Stimulated activated CD8-positive, alpha-beta memory T cell treated with anti-CD3 and anti-CD28 coated beads, Interleukin-15, amount 100 ng/mL, for 4 hours (primary cell): Measurements from ENCODE around the gene ARHGAP44.

Experiments
- DNase-seq, 2 donors: peaks; one replicate each; pipeline ENCODE4 v3.0.0-alpha.2; 2020; ENCODE audit warnings: low read depth in 2 of 2

ARHGAP44 gene

DNA sequence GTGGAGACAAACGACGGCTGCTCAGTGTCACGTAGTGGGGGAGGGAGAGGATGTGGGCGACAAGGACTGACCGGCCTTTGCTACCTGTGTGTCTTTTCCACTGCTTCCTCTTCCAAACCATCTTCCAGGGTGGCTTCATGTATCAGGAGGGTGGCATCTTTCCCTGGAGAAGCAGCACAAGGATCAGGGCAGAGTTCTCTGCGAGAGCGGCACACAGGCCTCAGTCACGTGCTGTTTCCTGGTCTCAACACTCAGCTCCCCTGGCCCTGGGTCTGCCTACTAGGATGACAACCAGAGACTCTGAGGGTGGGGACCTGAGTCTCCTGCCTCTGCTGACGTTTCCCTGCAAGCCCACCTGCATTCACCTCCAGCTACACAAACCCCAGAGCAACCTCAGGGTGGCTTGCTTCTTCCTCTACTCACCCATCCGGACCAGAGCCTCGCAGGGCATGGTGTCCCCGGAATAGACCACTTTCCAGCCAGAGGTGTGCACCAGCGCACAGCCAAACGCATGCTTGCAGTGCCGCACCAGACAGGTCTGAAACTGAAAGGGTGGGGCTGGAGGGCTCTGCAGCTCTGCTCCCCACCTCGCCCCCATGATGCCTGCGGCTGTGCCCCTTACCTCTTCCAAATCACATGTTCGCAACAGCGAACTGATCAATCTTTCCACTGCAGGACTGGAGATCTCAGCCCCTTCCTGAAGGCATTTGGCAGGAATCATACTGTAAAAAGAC is 205.2 kb downstream of the ARHGAP44 start:
- no peak for DNase-seq

DNA sequence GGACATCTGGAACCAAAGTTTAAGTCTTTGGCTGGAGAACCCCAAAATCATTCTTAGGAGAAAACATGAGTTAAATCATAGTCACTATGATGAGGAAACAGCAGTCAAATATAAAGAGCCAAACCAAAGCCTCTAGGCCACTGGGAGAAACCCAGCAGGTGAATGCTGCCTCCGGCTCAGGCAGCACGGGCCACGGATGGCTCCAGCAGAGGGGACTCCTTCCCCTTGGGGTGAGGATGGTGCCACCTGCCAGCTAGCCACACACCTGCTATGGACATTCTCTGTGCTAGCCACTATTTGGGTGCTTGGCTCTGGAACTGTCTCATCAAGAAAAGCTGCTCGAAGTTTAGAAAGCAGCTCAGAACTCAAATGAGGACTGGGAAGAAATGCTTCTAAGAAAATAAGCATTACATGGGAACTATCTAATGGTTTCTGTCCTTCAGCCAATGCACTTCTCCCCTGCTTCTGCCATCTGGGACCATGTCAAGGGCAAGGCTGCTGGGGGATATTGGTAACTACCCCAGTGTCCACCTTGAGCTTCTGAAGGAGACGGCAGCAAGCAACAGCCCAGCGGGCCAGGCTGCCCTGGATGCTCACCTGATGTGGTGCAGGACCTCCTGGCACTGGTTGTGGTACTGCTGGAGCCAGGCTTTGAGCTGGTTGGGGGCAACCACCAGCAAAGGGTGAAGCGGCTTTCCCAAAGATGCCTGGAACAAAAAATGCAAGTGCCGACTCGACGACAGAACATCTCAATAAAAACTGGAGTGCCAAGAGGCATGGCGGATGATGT is 206.0 kb downstream of the ARHGAP44 start:
- no peak for DNase-seq

DNA sequence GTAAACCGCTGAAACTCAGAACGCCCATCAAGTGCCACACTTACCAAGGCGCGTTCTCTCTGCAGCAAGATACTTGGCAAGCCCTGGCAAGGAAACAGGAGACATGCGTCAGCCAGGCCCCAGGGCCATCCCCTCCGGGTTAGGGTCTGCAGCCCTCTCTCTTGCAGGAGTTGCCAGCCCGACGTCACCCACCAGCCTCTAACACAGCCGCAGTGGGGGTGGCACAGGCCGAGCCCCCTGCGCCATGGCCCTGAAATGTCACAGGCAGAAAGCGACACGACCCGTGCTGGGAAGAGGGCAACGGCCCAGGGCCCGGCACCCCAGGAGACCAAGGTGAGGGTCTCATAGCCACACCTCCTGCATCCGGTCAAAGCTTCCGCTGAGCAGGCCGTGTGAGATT is 206.6 kb downstream of the ARHGAP44 start:
- DNase-seq = no peak

DNA sequence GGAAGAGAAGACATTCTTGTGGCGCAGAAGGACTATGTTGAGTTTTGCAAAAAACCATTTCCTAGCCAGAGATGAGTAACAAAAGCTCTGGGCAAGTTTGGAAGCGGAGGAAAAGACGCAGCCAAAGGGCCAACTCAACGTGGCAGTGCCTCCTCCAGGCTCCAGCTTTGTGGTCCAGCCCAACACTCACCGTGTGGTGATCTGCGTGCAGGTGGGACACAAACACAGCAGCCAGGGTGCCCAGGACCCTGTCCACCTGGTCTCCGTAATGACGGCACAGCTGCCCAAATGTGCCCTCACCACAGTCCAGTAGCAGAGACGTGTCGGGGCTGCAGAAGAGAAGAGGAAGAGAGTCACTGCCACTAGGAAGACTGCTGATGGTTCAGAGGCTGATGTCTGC is 207.1 kb downstream of the ARHGAP44 start:
- no peak for DNase-seq

DNA sequence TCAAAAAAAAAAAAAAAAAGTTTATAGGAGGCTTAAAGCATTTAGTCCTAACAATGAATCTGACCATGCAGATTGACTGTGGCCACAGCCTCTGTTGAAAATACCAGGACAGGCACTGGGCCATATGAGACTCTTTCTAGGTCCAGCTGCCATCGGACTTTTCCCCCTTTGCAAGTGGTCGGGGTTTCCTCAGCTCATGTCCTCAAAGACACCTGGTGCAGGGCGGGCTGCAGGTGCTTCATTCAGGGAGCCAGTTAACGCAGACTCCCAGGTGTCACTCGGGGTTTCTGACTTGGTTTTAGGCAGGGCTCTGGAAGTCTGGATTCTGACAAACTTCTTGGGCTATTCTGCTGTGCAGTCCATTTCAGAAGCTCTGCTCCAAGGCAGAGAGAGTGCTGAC is 207.6 kb downstream of the ARHGAP44 start:
- no peak for DNase-seq

DNA sequence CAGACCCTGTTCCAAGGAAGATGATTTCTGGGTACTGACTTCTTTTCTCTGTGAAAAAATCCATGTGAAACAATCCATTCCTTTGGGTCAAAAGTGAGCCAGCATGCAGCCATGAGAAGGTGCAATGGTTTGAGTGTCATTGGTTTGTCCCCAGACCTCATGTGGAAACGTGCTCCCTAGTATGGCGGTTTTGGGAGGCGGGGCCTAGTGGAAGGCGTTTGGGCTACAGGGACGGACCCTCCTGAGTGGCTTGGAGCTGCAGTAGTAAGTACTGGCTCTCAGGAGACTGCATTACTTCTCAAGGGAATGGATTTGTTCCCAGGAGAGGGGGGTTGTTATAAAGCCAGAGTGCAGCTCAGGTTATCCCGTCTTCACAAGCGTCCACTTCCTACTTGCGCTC is 209.2 kb downstream of the ARHGAP44 start:
- no peak for DNase-seq

DNA sequence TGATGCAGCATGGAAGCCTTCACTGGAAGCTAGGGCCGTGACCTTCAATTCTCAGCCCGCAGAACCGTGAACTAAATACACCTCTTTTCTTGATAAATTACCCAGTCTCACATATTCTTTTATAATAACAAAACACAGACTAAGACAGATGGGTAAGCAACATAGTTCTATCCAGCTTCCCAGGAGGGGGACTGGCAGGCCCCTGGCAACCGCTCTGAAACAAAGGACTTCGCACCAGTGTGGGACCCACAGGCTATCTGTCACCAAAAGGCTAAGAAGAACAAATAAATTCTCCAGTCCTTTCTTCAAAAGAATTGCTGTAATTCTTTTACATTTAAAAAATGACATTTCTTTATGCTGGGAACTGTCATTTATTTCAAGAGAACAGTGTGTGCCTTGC is 209.6 kb downstream of the ARHGAP44 start:
- DNase-seq = no peak

DNA sequence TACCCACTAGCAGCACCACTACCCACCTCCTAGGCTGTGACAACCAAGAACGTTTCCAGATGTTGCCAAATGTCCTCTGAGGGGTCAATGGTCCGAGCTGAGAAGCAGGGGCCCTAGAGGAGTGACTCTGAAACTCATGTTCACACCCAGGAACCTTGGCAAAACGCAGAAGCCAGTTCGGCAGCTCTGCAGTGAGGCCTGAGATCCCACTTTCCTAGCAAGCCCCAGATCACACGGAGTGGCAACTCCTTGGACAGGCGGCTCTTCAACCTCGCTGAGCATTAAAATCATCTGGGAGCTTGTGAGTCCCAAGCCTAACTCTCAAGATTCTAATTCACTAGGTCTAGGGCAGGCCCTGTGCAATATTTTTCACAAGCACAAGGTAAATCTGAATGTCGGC is 211.3 kb downstream of the ARHGAP44 start:
- no peak for DNase-seq

DNA sequence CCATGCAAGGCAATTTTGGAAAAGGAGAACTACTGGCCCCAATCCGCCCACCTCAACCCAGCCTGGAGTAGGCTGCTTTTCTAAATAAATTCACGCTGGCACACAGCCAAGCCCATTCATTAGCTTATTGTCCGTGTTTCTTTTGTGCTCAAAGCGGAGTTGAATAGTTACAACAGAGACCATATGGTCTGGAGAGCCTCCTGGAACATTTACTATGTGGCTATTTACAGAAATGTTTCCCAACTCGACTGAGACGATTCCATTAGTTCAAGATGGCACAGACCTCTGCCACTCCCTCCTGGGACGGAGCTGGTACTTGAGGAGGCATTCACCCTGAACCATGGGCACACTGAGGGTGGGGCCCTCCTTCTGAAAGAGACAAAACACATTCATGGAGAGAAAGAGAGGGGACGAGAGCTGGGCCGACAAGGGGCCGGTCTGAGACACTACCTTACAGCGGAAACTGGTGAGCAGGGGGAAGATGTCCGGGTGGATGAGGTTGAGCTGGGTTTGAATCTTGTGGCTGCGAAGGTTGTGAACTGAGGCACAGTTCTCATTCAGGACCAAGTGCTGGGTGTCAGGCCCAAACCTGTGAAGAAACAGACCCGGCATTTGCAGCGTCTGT is 212.8 kb downstream of the ARHGAP44 start:
- DNase-seq = no peak

DNA sequence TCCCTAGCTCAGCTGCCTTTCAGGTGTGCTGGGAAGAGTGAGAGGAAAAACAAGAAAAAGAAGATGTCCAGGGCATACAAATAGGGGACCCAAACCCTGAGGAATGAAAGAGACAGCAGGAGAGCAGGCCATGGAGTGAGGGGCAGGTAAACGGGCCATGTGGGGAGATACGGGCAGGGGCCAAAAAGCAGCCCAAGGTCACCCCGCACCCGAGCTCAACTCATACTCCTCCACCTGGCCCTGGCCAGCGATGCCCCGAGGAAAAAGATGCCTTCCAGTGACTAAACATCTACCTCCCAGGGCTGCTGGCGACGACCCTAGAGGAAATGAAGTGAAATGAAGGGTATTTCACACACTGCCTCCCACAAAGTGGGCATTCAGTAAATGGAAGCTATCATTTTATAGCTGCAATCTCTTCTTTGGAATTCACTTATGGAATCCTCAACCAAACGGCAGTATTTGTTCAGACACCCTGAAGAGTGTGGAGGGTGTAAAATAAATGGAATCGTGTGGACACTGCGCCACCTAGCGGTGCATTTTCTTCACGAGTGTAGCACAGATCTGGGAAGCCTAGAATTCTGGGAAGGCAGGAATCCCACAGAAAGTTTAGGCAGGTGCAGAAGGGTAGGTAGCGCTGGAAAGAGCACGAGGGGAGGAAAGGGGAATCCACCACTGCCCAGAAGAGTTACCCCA is 213.6 kb downstream of the ARHGAP44 start:
- no peak for DNase-seq

DNA sequence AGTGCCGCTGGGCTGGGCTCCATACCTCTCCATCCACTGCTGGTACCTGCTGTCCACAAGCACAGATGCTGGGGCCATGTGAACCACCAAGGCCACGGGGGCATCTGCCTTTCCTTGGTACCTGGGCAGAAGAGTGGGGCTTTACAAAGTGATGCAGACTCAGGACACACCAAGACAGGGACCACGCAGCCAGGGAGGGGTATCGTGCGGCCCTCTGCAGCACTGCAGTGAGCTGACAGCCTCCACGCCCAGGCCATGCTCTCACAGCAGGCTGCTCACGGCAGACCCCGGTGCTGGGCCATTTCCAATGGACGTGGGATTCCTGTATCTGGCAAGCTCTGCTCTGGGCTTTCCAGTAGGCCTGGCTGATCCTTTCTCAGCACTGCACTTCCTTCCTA is 214.2 kb downstream of the ARHGAP44 start:
- DNase-seq = no peak

DNA sequence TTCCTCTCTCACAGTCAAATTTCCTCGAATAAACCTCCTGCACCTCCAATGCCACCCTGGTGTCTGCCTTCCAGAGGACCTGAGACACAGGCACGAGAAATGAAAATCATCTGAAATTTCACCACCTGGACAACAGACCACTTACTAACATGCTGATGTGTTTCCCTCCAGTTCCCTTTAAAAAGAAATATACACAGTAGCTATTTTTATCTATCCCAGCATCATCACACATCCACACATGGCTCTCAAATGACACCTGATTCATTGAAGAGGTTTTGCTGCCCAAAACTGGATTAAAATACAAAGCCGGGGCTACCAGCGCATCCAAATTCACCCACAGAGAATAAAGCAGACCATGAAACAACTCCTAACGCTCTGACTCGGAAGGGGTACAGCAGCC is 214.6 kb downstream of the ARHGAP44 start:
- no peak for DNase-seq

DNA sequence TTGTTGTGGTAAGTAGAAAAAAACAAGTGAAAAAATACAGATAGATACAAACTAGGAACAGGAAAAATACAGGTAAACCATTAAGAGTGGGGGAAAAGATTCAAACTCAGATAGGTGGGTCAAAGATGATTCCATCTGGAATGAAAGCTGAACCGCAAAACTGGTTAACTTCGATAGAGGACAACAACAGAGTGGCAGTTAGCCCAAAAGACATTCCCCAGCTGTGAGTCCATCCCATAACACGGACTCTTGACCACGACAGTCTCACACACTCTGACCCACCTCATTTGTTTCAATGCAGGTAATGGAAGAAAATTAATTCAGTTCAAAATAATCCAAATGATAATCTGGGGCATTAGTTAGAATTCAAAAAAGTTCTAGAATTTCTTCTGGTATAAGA is 215.0 kb downstream of the ARHGAP44 start:
- DNase-seq = no peak

DNA sequence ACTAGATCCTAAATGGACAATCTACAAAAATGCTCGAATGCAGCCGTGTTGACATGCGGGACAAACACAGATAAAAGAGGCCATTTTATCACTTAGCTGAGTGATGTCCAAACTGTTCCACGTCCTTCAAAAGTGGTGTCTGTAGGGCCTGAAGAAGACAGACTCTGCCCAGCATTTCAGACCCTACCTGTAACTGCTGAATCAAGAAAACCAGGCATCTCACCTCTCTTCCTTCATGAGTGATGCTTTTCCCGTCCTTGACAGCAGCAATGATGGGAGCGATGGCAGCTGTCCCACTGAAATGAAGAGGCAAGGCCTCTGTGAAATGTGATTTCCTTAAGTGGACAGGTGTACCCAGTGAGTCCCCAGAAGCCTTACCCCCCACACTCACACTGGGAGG is 216.2 kb downstream of the ARHGAP44 start:
- DNase-seq = no peak

DNA sequence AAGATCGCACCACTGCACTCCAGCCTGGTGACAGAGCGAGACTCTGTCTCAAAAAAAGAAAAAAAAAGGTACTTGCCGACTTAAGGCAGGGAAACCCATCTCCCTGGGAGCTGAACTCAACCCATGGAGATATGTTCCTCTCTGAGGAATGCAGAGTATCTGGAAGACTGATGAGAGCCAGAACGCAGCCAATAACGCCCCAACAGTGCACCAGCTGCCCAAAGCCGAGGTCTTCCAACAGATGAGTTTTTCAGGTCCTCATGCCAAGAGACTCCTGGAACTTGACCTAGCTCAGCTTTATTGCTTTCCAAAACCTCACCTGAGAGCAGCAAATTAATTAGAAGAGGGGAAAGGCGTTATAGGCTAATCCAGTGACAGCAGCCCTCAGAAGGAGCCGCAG is 219.2 kb downstream of the ARHGAP44 start:
- DNase-seq = no peak

DNA sequence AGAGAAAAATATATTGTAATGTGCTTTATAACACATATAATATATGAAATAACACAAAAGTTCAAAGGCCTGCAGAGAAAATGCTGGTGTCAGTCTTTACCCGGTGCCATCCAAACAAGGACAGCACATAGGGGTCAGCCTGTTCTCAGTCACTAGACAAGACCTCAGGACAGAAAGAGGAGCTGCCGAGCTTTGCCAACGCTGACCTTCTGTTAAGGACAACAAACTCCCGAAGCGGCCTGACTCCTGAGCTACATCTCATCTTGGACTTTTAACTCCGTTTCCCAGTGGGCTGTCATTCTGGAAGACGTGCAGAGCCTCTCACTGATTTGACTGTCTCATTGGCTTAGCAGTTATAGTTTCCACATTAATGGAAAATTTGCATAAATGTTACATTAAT is 221.7 kb downstream of the ARHGAP44 start:
- no peak for DNase-seq

DNA sequence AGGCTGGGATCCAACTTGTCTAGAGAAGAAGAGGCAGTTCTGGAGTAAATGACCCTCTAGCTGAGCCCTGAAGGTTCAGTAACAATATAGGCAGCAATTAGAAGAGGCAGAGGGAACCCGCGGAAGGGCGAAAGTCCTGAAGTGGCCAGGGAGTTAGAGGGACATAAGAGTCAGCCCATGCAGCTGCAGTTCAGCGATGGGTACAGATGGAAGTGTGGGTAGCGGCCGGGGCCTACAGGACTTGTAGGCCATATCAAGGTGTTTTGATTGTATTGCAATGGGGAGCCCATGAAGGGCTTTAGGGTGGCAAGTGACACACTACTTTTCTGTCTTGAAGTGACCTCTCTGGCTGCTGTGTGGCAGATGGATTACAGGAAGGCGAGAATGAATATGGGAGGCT is 225.5 kb downstream of the ARHGAP44 start:
- DNase-seq = no peak

DNA sequence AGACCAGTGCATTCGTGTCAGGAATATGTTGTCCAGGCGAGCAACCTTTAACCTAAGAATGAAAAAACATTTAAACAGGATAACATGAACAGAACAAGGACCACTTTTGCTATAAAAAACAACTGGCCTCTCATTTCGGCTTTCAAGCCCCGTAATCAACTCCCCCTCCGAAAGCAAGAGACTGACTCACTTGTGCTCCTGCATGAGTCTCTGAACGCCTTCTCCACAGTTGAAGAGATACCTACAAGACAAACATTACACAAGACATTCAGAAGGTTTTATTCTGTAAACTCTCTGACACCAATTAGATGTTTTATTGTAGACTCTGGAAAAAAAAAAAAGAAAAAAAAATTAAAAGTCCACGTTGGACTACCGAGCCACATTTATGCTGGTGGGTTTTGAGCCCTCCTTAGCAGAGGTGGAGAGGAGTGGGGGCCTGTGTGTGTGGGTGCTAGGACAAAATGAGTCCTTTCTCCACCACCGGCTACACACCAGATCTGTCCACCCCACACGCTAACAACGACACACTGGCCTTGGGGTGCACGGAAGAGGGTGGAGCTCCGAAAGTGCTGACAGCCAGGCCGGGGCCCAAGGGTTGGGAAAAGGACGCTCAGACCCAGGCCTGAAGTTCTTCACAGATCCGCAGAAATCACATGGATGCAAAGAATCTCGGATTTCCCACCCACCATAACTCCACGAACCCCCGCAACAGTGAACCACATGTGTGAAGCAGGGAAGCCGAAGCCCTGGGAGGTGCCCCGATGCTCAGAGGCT is 227.8 kb downstream of the ARHGAP44 start:
- DNase-seq = no peak

DNA sequence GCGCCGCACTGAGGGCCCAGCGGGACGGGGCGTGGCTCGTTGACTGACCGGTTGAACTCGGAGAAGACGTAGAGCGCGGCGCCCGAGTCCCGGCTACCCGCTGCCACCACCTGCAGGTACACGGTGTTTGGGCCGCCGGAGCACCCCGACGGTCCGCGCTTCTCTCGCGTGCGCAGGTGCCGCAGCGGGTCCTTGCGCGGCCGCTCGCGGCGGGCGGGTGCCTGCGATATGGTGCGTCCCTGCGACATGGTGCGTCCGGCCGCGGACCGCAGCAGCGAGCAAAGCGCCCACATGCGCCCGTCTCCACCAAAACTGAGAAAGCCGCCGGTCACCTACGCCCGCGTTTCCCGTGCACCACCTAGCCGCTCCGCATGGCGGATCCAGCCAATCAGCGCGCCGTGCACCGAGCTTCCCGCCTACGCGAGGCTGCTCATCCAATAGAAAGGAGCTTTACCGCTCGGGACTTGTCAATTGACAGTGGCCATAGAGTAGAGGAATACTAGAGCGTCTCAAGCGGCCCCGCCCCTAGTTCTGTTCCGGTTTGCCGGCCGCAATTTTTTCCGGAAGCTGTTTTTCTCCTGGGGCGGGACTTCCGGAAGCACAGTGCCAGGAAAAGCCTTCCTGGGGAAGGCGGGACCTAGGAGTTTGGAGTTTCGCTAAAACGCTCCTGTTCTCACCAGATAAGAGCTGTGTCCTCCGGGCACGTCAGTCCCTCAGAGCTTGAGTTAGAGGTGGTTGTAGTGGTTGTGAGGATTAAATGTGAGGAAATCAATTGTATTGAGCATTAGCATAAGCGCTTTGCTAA is 228.6 kb downstream of the ARHGAP44 start, which contains the start of gene ELAC2:
Gene ELAC2, minus strand, starts transcription at position 373 of the 805 bp plus-strand sequence. Its CDS starts 80 bp downstream, at position 293.
- DNase-seq = peak; percentile 93 to 96

DNA sequence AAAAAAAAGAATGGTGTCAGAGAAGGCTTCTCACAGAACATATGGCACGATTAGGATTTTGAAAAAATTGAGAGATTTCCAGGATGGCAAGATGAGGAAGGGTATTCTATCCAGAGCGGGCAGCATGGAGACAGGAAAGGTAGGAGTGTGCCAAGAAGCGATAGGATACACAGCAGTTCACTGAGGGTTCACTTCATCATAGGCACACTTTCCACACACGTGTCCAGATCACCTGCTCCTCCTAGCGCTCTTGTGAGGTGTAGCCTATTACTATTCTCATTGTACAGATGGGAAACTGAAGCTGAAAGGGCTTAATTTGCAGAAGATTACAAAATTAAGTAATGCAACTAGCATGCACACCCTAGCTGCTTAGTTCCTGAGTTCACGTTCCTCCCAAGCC is 234.7 kb downstream of the ARHGAP44 start:
- no peak for DNase-seq
